ENCODE results near the gene CCNL2. TPM values are rescaled to one million over a fixed set of nuclear protein-coding genes. Genes with fewer than 3 reads are reported as not detected.
A peak's percentile ranks its signal among the peaks of the same experiment; 100 is the strongest.
"Not testable (repeated sequence)": the region's sequence is repeated elsewhere in the genome, so short reads cannot be mapped to it uniquely, and the experiment has no call there.

Gene CCNL2
- 347 and 367 TPM in 2 replicates for total RNA-seq
- 147 TPM for total RNA-seq (2013)
- 263 and 333 TPM in 2 replicates for polyA plus RNA-seq
- polyA minus RNA-seq = 94.3 and 121 TPM in 2 replicates

GRCh38 chr1:1399187-1399871 is at the start of gene CCNL2:
TSS of gene CCNL2 (minus strand) at chr1:1399335. CDS start at chr1:1399306, 29 bp downstream.
- Histone ChIP-seq H3K4me3 (ENCODE audit: control extremely low read depth in 1 of 5, extremely low read depth in 1 of 5, insufficient read depth in 1 of 5, low read depth in 2 of 5, low read length in 4 of 5) (peak within 1 kb of the TSS; percentile 79 to 96 (median 92)), H3K27ac (ENCODE audit: low read length in 2 of 2) (peak within 1 kb of the TSS; percentile 70 to 85), H4K20me1 (ENCODE audit: control insufficient read depth, insufficient read depth, low read length, poor library complexity, severe bottlenecking) (peaks cover 21% of the 10 kb centered on the region), H3K27me3 (replicated peaks in 1 of 4; ENCODE audit: control extremely low read depth in 1 of 4, control insufficient read depth in 3 of 4, insufficient read depth in 4 of 4, low read length in 3 of 4) (no peaks in the 10 kb centered on the region), H3K4me1 (ENCODE audit: control insufficient read depth in 2 of 2, insufficient read depth in 2 of 2, low read length in 2 of 2) (peaks cover 23 to 29% of the 10 kb centered on the region in 2 donors), H3K79me2 (ENCODE audit: control insufficient read depth, insufficient read depth, low read length) (peaks cover 58% of the 10 kb centered on the region), H3K4me2 (replicated peaks; ENCODE audit: low read depth, low read length, poor library complexity, severe bottlenecking) (peak within 1 kb of the TSS; percentile 91), H2AFZ (ENCODE audit: insufficient read depth, low read depth, low read length, poor library complexity, severe bottlenecking) (peak within 1 kb of the TSS; percentile 87), H3K36me3 (replicated peaks in 1 of 2; ENCODE audit: control extremely low read depth in 1 of 2, control insufficient read depth in 1 of 2, extremely low read depth in 1 of 2, insufficient read depth in 2 of 2, low read length in 1 of 2) (peaks cover 0 to 46% of the 10 kb centered on the region in 2 experiments), H3K9ac (ENCODE audit: low read length) (peak within 1 kb of the TSS; percentile 90), H3K9me3 (ENCODE audit: control extremely low read depth in 1 of 3, control insufficient read depth in 2 of 3, insufficient read depth in 1 of 3, low read length in 2 of 3) (no peaks in the 10 kb centered on the region)
- no peaks in the 10 kb centered on the region for H3K9me3 Mint-ChIP-seq (ENCODE audit: insufficient read depth)
- H3K27ac Mint-ChIP-seq = peak within 1 kb of the TSS; percentile 91
- ATAC-seq (ENCODE audit: low read depth) = peak; percentile 96
- peak within 1 kb of the TSS; percentile 94 for H3K4me3 Mint-ChIP-seq
- no peaks in the 10 kb centered on the region for H3K27me3 Mint-ChIP-seq
- DNase-seq = peak; percentile 99
- ChIA-PET POLR2A (interaction anchor here (0.6 to 2.0 kb wide), 8 partner anchors 8 to 509 kb away, joined by 3 to 23 read pairs (median 4); partner anchors contain the start of genes AURKAIP1, MRPL20 and UBE2J2), CTCF (interaction anchor here (0.7 to 2.3 kb wide), 10 partner anchors 8 to 511 kb away, joined by 3 to 12 read pairs (median 4); partner anchors contain the start of genes AURKAIP1 and MRPL20)
- under 1% methylated on average over 86 of the region's 86 CpGs for WGBS (ENCODE audit: insufficient coverage)
- intact Hi-C loops (cut with micrococcal nuclease) = loop anchor here (1.0 kb wide), 3 partner anchors 8 to 216 kb away; partner anchors contain the start of genes AURKAIP1, MIB2 and MRPL20
- H3K4me1 Mint-ChIP-seq = peaks cover 49% of the 10 kb centered on the region
- TF ChIP-seq EZH2 (IDR thresholded peaks at IDR 0.05; ENCODE audit: borderline replicate concordance, insufficient read depth, low read depth, low read length, poor library complexity, severe bottlenecking) (no peak), CTCF (IDR thresholded peaks at IDR 0.05) (peak; percentile 67)

- H3K4me3 ChIP-seq (ENCODE audit: control extremely low read depth in 1 of 5, extremely low read depth in 1 of 5, insufficient read depth in 1 of 5, low read depth in 2 of 5, low read length in 4 of 5); H3K4me1 ChIP-seq (ENCODE audit: control insufficient read depth in 2 of 2, insufficient read depth in 2 of 2, low read length in 2 of 2); DNase-seq; H3K27ac Mint-ChIP-seq; H3K9ac ChIP-seq (ENCODE audit: low read length); H3K79me2 ChIP-seq (ENCODE audit: control insufficient read depth, insufficient read depth, low read length); intact Hi-C loops (cut with micrococcal nuclease); H3K27me3 Mint-ChIP-seq; H3K4me1 Mint-ChIP-seq; H3K9me3 ChIP-seq (ENCODE audit: control extremely low read depth in 1 of 3, control insufficient read depth in 2 of 3, insufficient read depth in 1 of 3, low read length in 2 of 3); H3K27ac ChIP-seq (ENCODE audit: low read length in 2 of 2); H3K27me3 ChIP-seq (replicated peaks in 1 of 4; ENCODE audit: control extremely low read depth in 1 of 4, control insufficient read depth in 3 of 4, insufficient read depth in 4 of 4, low read length in 3 of 4); H4K20me1 ChIP-seq (ENCODE audit: control insufficient read depth, insufficient read depth, low read length, poor library complexity, severe bottlenecking); H3K4me2 ChIP-seq (replicated peaks; ENCODE audit: low read depth, low read length, poor library complexity, severe bottlenecking); H3K4me3 Mint-ChIP-seq; POLR2A ChIA-PET; H3K36me3 ChIP-seq (replicated peaks in 1 of 2; ENCODE audit: control extremely low read depth in 1 of 2, control insufficient read depth in 1 of 2, extremely low read depth in 1 of 2, insufficient read depth in 2 of 2, low read length in 1 of 2); H2AFZ ChIP-seq (ENCODE audit: insufficient read depth, low read depth, low read length, poor library complexity, severe bottlenecking); H3K9me3 Mint-ChIP-seq (ENCODE audit: insufficient read depth); CTCF ChIA-PET; ATAC-seq (ENCODE audit: low read depth): not testable (repeated sequence)
- WGBS (ENCODE audit: insufficient coverage) = 96% methylated on average over 7 of the region's 19 CpGs
Observed at GRCh38 chr1:1446631-1447030, 47.5 kb upstream of the CCNL2 start.
